Osteocyte (in vitro differentiated cells): Measurements from ENCODE around the gene TTC36. TPM values are rescaled to one million over a fixed set of nuclear protein-coding genes. Genes with fewer than 3 reads are reported as not detected.
"Not testable (repeated sequence)": the region's sequence is repeated elsewhere in the genome, so short reads cannot be mapped to it uniquely, and the experiment has no call there.

ENCODE experiments used
- DNase-seq: peaks from one replicate; pipeline ENCODE4 v3.0.0; 2021; ENCODE audit warnings: mixed read lengths; ENCODE audit not compliant: unreplicated experiment; ENCODE audit errors: extremely low spot score
- H3K27ac Mint-ChIP-seq: one replicate; pipeline ENCODE4 v1.8.0; 2021; ENCODE audit warnings: mild to moderate bottlenecking, mixed read lengths; ENCODE audit not compliant: unreplicated experiment
- H3K27me3 Mint-ChIP-seq: one replicate; pipeline ENCODE4 v1.8.0; 2021; ENCODE audit warnings: mixed read lengths; ENCODE audit not compliant: unreplicated experiment
- H3K36me3 Mint-ChIP-seq: one replicate; pipeline ENCODE4 v1.8.0; 2021; ENCODE audit warnings: mixed read lengths; ENCODE audit not compliant: unreplicated experiment
- H3K4me1 Mint-ChIP-seq: one replicate; pipeline ENCODE4 v1.8.0; 2021; ENCODE audit warnings: mixed read lengths; ENCODE audit not compliant: unreplicated experiment
- H3K4me3 Mint-ChIP-seq: one replicate; pipeline ENCODE4 v1.8.0; 2021; ENCODE audit warnings: mild to moderate bottlenecking, moderate library complexity, mixed read lengths; ENCODE audit not compliant: unreplicated experiment
- H3K9me3 Mint-ChIP-seq: one replicate; pipeline ENCODE4 v1.8.0; 2021; ENCODE audit warnings: mixed read lengths; ENCODE audit not compliant: unreplicated experiment
- long read RNA-seq: library from polyadenylated mRNA; unstranded; transcript quantifications from one replicate; pipeline ENCODE4 v2.0.0, GENCODE V29; 2021
- total RNA-seq: library from RNA; stranded (reverse); gene quantifications from 2 replicates; pipeline ENCODE4 v1.2.1, GENCODE V29; 2021
- TF ChIP-seq, protein P1 (sequence below): fragments of 200-600 bp; sonication (generic); IDR thresholded peaks from 2 replicates; pipeline ENCODE4 v1.5.0; 2021; ENCODE audit warnings: antibody characterized with exemption, mild to moderate bottlenecking, moderate library complexity

The TTC36 gene, protein sequence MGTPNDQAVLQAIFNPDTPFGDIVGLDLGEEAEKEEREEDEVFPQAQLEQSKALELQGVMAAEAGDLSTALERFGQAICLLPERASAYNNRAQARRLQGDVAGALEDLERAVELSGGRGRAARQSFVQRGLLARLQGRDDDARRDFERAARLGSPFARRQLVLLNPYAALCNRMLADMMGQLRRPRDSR
- total RNA-seq = 0.86 and 1.2 TPM in 2 replicates
- long read RNA-seq = 0 reads

DNA sequence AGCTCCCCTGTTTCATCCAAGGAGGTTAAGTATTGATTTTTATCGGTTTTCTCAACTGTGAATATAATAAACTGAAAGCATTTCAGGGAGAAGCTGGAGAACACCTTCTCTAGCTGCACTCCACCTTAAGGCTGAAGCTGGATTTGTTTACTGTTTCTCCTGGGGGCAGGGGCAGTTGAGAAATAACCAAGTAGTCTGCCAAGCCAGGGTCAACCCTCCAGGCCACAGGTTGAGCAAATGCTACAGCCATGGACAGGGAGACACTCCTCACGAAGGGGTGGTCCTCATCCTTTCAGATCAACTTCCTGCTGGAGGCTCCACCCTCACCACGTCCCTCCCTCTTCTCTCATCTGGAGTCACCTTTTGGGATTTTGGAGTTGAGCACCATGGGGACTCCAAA, at the start of gene TTC36:
TSS of gene TTC36 (plus strand) at position 366 of the 400 bp plus-strand sequence. CDS start at position 387, 21 bp downstream.
- no peak within 1 kb of the TSS for H3K27ac Mint-ChIP-seq
- peaks cover 20% of the 10 kb centered on the region for H3K4me1 Mint-ChIP-seq
- no peaks in the 10 kb centered on the region for H3K9me3 Mint-ChIP-seq
- TF ChIP-seq, protein P1, sequence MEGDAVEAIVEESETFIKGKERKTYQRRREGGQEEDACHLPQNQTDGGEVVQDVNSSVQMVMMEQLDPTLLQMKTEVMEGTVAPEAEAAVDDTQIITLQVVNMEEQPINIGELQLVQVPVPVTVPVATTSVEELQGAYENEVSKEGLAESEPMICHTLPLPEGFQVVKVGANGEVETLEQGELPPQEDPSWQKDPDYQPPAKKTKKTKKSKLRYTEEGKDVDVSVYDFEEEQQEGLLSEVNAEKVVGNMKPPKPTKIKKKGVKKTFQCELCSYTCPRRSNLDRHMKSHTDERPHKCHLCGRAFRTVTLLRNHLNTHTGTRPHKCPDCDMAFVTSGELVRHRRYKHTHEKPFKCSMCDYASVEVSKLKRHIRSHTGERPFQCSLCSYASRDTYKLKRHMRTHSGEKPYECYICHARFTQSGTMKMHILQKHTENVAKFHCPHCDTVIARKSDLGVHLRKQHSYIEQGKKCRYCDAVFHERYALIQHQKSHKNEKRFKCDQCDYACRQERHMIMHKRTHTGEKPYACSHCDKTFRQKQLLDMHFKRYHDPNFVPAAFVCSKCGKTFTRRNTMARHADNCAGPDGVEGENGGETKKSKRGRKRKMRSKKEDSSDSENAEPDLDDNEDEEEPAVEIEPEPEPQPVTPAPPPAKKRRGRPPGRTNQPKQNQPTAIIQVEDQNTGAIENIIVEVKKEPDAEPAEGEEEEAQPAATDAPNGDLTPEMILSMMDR = no peak
- no peak for DNase-seq
- peaks cover 20% of the 10 kb centered on the region for H3K36me3 Mint-ChIP-seq
- no peak within 1 kb of the TSS for H3K4me3 Mint-ChIP-seq
- no peaks in the 10 kb centered on the region for H3K27me3 Mint-ChIP-seq

DNA sequence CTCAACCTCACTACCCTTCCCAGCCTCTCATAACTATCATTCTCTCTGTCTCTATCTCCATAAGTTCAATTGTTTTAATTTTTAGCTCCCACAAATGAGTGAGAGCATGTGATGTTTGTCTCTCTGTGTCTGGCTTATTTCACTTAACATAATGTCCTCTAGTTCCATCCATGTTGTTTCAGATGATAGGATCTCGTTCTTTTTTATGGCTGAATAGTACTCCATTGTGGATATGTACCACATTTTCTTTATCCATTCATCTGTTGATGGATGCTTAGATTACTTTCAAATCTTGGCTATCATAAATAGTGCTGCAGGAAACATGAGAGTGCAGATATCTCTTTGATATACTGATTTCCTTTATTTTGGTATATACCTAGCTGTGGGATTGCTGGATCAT, 46.0 kb upstream of the TTC36 start:
- not testable (repeated sequence) for H3K27me3 Mint-ChIP-seq, DNase-seq, H3K4me1 Mint-ChIP-seq, H3K27ac Mint-ChIP-seq, H3K9me3 Mint-ChIP-seq, H3K4me3 Mint-ChIP-seq
- peaks cover 58% of the 10 kb centered on the region for H3K36me3 Mint-ChIP-seq

DNA sequence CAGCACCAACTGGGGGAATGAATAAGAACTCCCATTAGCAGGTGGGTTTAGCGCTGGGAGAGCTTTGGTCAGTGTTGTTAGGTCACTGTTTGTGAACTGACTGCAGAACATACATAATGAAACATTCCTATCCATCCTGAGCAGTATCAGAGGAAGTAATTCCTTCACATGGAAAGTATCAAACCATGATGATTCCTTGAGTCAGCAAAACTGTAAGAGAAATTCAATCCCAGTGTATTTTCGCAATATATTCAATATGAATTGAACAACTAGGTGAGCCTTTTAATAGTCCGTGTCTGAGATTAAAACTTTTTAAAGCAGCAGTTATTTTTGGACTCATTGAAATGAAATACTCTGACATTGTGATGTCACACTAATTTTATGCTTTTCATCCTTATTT, 42.9 kb upstream of the TTC36 start:
- H3K36me3 Mint-ChIP-seq = peaks cover 51% of the 10 kb centered on the region
- H3K27ac Mint-ChIP-seq = no peak overlapping the region
- DNase-seq = no peak
- no peaks in the 10 kb centered on the region for H3K9me3 Mint-ChIP-seq
- H3K4me3 Mint-ChIP-seq = no peak overlapping the region
- H3K4me1 Mint-ChIP-seq = no peaks in the 10 kb centered on the region
- TF ChIP-seq, protein P1 = no peak
- H3K27me3 Mint-ChIP-seq = no peaks in the 10 kb centered on the region

DNA sequence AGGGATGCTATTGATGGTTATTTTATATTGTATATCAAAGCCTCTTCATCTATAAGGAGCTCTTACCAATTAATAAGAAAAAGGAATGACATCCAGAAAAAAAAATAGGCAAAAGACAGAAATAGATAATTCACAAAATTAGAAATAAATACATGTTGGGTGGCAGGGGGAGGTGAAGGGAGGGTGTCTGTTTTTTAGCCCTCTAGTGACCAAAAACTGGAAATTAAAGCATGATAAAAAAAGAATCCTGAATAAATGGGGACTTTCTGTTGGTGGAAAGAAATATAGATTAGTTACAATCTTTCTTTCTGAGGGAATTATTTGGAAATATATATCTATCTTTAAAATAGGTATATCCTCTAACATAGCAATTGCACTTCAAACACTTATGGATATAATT, 42.0 kb upstream of the TTC36 start:
- no peaks in the 10 kb centered on the region for H3K27me3 Mint-ChIP-seq
- no peak overlapping the region for H3K4me3 Mint-ChIP-seq
- DNase-seq = no peak
- peaks cover 57% of the 10 kb centered on the region for H3K36me3 Mint-ChIP-seq
- H3K27ac Mint-ChIP-seq = no peak overlapping the region
- TF ChIP-seq, protein P1 = peak; percentile 26
- no peaks in the 10 kb centered on the region for H3K9me3 Mint-ChIP-seq
- H3K4me1 Mint-ChIP-seq = no peaks in the 10 kb centered on the region

DNA sequence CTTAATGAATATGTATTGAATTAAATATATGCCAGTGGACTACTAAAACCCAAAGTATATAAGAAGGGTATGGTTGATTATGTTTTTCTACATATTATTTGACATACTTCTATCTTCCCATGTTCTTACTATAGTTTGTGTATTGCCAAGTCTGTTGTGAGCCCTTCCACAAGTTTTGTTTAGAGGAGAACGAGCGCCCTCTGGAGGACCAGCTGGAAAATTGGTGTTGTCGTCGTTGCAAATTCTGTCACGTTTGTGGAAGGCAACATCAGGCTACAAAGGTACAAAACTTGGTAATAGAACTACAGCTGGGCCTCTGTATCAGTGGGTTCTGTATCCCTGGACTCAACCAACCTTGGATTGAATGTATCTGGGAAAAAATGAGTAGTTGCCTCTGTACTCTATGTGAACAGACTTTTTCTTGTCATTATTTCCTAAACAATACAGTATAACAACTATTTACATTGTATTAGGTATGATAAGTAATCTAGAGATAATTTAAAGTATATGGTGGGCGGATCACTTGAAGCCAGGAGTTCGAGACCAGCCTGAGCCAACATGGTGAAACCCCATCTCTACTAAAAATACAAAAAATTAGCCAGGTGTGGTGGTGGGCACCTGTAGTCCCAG, 38.7 kb upstream of the TTC36 start:
- H3K36me3 Mint-ChIP-seq = peaks cover 58% of the 10 kb centered on the region
- TF ChIP-seq, protein P1 = peak; percentile 88
- DNase-seq = peak; percentile 86
- H3K9me3 Mint-ChIP-seq = no peaks in the 10 kb centered on the region
- H3K4me1 Mint-ChIP-seq = no peaks in the 10 kb centered on the region
- no peaks in the 10 kb centered on the region for H3K27me3 Mint-ChIP-seq
- no peak overlapping the region for H3K4me3 Mint-ChIP-seq
- no peak overlapping the region for H3K27ac Mint-ChIP-seq
